ENCODE results near the gene NOTCH4.

- TF ChIP-seq POLR2A (IDR thresholded peaks at IDR 0.05) = no peak
- TF ChIP-seq CTCF (IDR thresholded peaks at IDR 0.05) = no peak
These were observed 10.2 kb downstream of the NOTCH4 start for GRCh38 chr6:32213649-32214048.

All from adrenal gland (tissue), 5 donors.